ENCODE measurements around the gene NTPCR. TPM values are rescaled to one million over a fixed set of nuclear protein-coding genes. Genes with fewer than 3 reads are reported as not detected.
"Not testable (repeated sequence)": the region's sequence is repeated elsewhere in the genome, so short reads cannot be mapped to it uniquely, and the experiment has no call there.

NTPCR gene
- total RNA-seq, 2 experiments from 2014 or later, result 30.4 to 35.0 TPM

DNA sequence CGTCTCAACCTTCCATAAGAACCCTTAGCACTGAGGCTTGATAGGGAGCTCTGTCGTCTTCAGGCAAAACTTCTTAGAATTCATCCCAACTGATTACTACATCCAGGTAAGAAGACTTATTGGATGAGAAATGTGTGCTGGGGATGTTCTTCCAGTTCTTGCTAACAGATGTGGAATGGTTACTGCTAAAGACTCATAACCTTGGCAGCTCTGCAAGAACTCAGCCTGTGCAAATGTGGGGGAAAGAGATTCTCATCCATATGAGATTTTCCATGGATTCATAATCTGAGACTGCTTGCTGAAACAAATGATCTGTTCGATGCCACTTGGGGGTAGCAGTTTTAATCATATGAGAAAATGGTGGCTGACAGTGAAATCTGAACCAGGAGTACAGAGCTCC lies 48.2 kb downstream of the NTPCR start:
- no peak for ATAC-seq
- Mint-ChIP-seq H3K9me3 (peaks cover 13% of the 10 kb centered on the region), H3K36me3 (ENCODE audit: low read depth) (peaks cover 65% of the 10 kb centered on the region), H3K27me3 (no peaks in the 10 kb centered on the region), H3K4me3 (no peak overlapping the region), H3K27ac (no peak overlapping the region), H3K4me1 (ENCODE audit: low read depth) (no peaks in the 10 kb centered on the region)
- POLR2A ChIA-PET, result no interaction called here
- intact Hi-C loops (cut with micrococcal nuclease), result no loop called here
- CTCF ChIA-PET, result no interaction called here
- no peak for DNase-seq
- TF ChIP-seq, protein P1, sequence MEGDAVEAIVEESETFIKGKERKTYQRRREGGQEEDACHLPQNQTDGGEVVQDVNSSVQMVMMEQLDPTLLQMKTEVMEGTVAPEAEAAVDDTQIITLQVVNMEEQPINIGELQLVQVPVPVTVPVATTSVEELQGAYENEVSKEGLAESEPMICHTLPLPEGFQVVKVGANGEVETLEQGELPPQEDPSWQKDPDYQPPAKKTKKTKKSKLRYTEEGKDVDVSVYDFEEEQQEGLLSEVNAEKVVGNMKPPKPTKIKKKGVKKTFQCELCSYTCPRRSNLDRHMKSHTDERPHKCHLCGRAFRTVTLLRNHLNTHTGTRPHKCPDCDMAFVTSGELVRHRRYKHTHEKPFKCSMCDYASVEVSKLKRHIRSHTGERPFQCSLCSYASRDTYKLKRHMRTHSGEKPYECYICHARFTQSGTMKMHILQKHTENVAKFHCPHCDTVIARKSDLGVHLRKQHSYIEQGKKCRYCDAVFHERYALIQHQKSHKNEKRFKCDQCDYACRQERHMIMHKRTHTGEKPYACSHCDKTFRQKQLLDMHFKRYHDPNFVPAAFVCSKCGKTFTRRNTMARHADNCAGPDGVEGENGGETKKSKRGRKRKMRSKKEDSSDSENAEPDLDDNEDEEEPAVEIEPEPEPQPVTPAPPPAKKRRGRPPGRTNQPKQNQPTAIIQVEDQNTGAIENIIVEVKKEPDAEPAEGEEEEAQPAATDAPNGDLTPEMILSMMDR (IDR thresholded peaks at IDR 0.05), result no peak

DNA sequence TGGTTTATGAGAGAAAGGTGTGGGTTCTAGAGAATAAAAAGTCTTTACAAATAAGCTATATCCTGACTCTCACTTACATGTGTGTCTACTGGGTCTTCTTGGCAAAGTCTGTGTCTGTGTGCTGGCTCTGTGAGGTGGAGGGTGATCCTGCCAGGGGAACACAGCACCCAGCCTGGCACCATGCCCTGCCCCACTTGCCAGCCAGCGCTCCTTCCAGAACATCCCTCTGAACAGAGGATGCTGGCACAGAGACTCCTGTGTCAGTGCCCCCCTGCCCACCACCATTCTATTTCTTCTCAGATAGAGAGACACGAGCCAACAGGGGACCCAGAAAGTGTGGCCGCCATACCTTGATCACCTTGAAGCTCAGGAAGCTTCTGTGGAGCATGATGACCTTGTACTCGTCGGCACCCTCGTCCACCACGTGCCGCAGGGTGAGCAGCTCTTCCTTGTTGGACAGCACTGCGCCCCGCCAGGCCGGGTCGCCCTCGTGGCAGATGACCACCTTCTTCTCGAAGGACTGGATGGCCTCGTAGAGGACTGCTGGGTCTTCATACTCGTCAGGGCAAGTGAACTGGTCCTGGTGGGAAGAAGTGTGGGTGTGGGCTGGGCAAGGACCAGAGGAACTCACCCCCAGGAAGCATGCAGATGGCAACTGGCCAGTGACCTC lies 49.7 kb downstream of the NTPCR start:
- Mint-ChIP-seq H3K27me3 (no peaks in the 10 kb centered on the region), H3K9me3 (no peaks in the 10 kb centered on the region), H3K4me1 (ENCODE audit: low read depth) (no peaks in the 10 kb centered on the region), H3K4me3 (no peak overlapping the region), H3K27ac (no peak overlapping the region), H3K36me3 (ENCODE audit: low read depth) (peaks cover 57% of the 10 kb centered on the region)
- TF ChIP-seq, protein P1 (IDR thresholded peaks at IDR 0.05), result no peak
- ChIA-PET POLR2A (interaction anchor here (1.1 to 1.4 kb wide), 3 partner anchors 18 to 150 kb away, joined by 3 to 4 read pairs (median 3); no protein-coding TSS in a partner anchor), CTCF (no interaction called here)
- ATAC-seq, result no peak
- intact Hi-C loops (cut with micrococcal nuclease), result no loop called here
- no peak for DNase-seq

DNA sequence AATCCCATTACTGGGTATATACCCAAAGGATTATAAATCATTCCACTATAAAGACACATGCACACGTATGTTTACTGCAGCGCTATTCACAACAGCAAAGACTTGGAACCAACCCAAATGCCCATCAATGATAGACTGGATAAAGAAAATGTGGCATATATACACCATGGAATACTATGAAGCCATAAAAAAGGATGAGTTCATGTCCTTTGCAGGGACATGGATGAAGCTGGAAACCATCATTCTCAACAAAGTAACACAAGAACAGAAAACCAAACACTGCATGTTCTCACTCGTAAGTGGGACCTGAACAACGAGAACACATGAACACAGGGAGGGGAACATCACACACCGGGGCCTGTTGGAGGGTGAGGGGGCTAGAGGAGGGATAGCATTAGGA lies 53.2 kb downstream of the NTPCR start:
- peaks cover 31% of the 10 kb centered on the region for H3K36me3 Mint-ChIP-seq (ENCODE audit: low read depth)
- H3K4me1 Mint-ChIP-seq (ENCODE audit: low read depth); H3K27ac Mint-ChIP-seq; H3K9me3 Mint-ChIP-seq; POLR2A ChIA-PET; DNase-seq; CTCF ChIA-PET; H3K27me3 Mint-ChIP-seq; ATAC-seq; intact Hi-C loops (cut with micrococcal nuclease); H3K4me3 Mint-ChIP-seq: not testable (repeated sequence)

DNA sequence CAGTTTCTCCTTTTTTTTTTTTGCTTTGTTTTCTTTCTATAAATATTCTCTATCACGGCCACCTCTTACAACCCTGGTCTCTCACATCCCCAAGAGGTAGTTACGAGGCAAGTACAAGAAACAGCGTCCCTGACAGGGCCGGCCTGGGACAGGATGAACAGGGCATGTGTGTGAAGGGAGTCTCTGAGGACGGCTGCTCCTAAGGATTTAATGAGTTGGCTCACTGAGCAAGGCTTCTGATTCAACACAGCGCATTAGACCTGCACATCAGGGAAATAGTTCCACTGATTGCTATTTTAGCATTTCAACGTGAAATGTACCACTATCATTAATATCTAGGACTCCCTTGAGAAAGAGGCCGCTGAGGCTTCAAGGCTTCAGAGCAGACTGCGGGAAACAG lies 54.0 kb downstream of the NTPCR start:
- ChIA-PET POLR2A (no interaction called here), CTCF (no interaction called here)
- H3K36me3 Mint-ChIP-seq (ENCODE audit: low read depth), result peaks cover 24% of the 10 kb centered on the region

DNA sequence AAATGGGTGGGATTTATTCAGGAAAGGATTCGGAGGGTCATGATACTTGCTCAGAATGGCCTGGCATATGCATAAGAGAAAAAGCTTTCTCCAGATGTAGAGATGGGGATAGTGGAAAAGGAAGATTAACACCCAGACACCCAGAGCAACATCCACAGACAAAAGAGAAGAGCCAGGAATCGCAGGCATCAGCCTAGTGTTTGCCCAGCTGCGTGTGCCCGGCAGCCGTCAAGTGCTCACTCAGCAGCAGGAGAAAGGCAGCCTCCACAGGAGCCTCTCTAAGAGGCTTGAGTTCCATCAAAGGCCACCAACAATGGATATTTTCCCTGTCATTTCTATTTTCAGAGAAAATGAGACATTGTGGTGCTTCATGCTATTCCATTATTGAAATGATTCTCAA lies 54.7 kb downstream of the NTPCR start:
- H3K27me3 Mint-ChIP-seq, result no peaks in the 10 kb centered on the region
- TF ChIP-seq, protein P1 (IDR thresholded peaks at IDR 0.05), result no peak
- POLR2A ChIA-PET, result no interaction called here
- intact Hi-C loops (cut with micrococcal nuclease), result no loop called here
- no peak overlapping the region for H3K4me3 Mint-ChIP-seq
- peaks cover 18% of the 10 kb centered on the region for H3K36me3 Mint-ChIP-seq (ENCODE audit: low read depth)
- H3K27ac Mint-ChIP-seq, result no peak overlapping the region
- H3K4me1 Mint-ChIP-seq (ENCODE audit: low read depth), result no peaks in the 10 kb centered on the region
- CTCF ChIA-PET, result interaction anchor here (0.8 kb wide), 1 partner anchor 360 kb away, joined by 3 read pairs; no protein-coding TSS in a partner anchor
- no peak for DNase-seq
- no peak for ATAC-seq
- no peaks in the 10 kb centered on the region for H3K9me3 Mint-ChIP-seq

More for the DNA sequence above, 54.0 kb downstream of the NTPCR start:
- intact Hi-C loops (cut with micrococcal nuclease), result no loop called here
- H3K27ac Mint-ChIP-seq, result no peak overlapping the region
- no peaks in the 10 kb centered on the region for H3K9me3 Mint-ChIP-seq
- TF ChIP-seq, protein P1 (IDR thresholded peaks at IDR 0.05), result no peak
- no peaks in the 10 kb centered on the region for H3K4me1 Mint-ChIP-seq (ENCODE audit: low read depth)
- DNase-seq (no peak), ATAC-seq (no peak)
- H3K27me3 Mint-ChIP-seq, result no peaks in the 10 kb centered on the region
- H3K4me3 Mint-ChIP-seq, result no peak overlapping the region
